Frontal cortex (tissue), 4 donors: ENCODE measurements around the gene CCL15. TPM values are rescaled to one million over a fixed set of nuclear protein-coding genes. Genes with fewer than 3 reads are reported as not detected.

Experiments
- DNase-seq, 2 donors: peaks; one replicate each; pipeline ENCODE4 v3.0.0; 2012; ENCODE audit warnings: low spot score in 2 of 2
- FAIRE-seq: peaks from 2 replicates; lab custom pipeline; 2012; peaks lifted over from hg19 to GRCh38; lab: Jason Lieb, UNC
- total RNA-seq: library from RNA; depleted of rRNA; stranded (reverse); fragments of >200 nt; gene quantifications from one replicate; pipeline ENCODE4 v1.2.3, GENCODE V29; 2014
- donor health status: control.
- donor health status: control.
- donor health status: control.

CCL15 gene
- total RNA-seq, 1 donor from 2014 or later, result not detected

DNA sequence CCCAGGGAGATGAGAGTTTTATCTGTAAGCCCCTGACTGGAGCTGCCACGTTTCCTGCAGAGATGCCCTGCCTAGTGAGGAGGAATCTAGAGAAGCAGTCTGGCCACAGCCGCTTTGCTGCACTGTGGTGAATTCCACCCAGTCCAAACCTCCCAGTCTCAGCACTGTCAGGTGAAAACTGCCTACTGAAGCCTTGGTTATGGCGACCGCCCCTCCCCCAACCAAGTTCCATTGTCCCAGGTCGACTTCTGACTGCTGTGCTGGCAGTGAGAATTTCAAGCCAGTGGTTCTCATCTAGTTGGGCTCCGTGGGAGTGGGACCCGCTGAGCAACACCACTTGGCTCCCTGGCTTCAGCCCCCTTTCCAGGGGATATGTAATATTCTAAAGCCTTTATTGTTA lies 47.6 kb downstream of the CCL15 start:
- no peak for DNase-seq
- FAIRE-seq, result no peak

- no peak for FAIRE-seq
- DNase-seq, result no peak
These were observed 52.0 kb downstream of the CCL15 start for GRCh38 chr17:35949401-35949800.

- FAIRE-seq, result no peak
- DNase-seq, result no peak
These were observed 53.3 kb downstream of the CCL15 start for GRCh38 chr17:35948092-35948491.

Other genes starting within 250 kb of the CCL15 start
- gene GAS2L2, start 248.3 kb downstream of the CCL15 start, total RNA-seq, result under 0.01 TPM
- 0.41 TPM for gene C17orf50, start 240.7 kb downstream of the CCL15 start, total RNA-seq
- gene MMP28, start 205.9 kb downstream of the CCL15 start, total RNA-seq, result 9.4 TPM
- 48.1 TPM for gene TAF15, start 192.1 kb downstream of the CCL15 start, total RNA-seq
- not detected for gene HEATR9, start 132.7 kb downstream of the CCL15 start, total RNA-seq
- not detected for gene CCL5, start 121.2 kb downstream of the CCL15 start, total RNA-seq
- 0.41 TPM for gene RDM1, start 70.8 kb downstream of the CCL15 start, total RNA-seq
- not detected for gene LYZL6, start 57.8 kb downstream of the CCL15 start, total RNA-seq
- not detected for gene CCL16, start 20.1 kb downstream of the CCL15 start, total RNA-seq
- not detected for gene CCL14, start 14.8 kb downstream of the CCL15 start, total RNA-seq
- not detected for gene CCL23, start 16.4 kb upstream of the CCL15 start, total RNA-seq
- not detected for gene CCL18, start 62.7 kb upstream of the CCL15 start, total RNA-seq
- 2.0 TPM for gene CCL3, start 88.6 kb upstream of the CCL15 start, total RNA-seq
- gene CCL4, start 102.3 kb upstream of the CCL15 start, total RNA-seq, result 1.2 TPM
- 1.6 TPM for gene TBC1D3B, start 175.1 kb upstream of the CCL15 start, total RNA-seq
- 0.82 TPM for gene CCL3L1, start 195.2 kb upstream of the CCL15 start, total RNA-seq
- 2.4 TPM for gene CCL4L2, start 209.5 kb upstream of the CCL15 start, total RNA-seq